Stomach (tissue), 9 donors: ENCODE data around the gene SYVN1. TPM values are rescaled to one million over a fixed set of nuclear protein-coding genes. Genes with fewer than 3 reads are reported as not detected.

Experiments
- DNase-seq, 2 donors: peaks; one replicate each; pipeline versions ENCODE4 v3.0.0 to v3.0.0-alpha.2; 2013 to 2019
- H3K27ac ChIP-seq, 5 donors: fragments of 200-600 bp in 4 of 5; sonication (generic) in 4 of 5; one replicate each; pipeline ENCODE4 v1.5.1; 2013 to 2019; ENCODE audit warnings: mild to moderate bottlenecking in 1 of 5, moderate library complexity in 1 of 5
- H3K27me3 ChIP-seq, 3 donors: fragments of 200-600 bp; sonication (generic); one replicate each; pipeline ENCODE4 v1.5.1; 2017 to 2019; ENCODE audit warnings: mixed run types in 1 of 3
- H3K36me3 ChIP-seq, 4 donors: fragments of 200-600 bp; sonication (generic); 1 replicate in 3 of 4; 2 replicates in 1 of 4; pipeline ENCODE4 v1.5.1; 2016 to 2019
- H3K4me1 ChIP-seq, 4 donors: fragments of 200-600 bp; sonication (generic); one replicate each; pipeline ENCODE4 v1.5.1; 2016 to 2019
- H3K4me3 ChIP-seq, 4 donors: fragments of 200-600 bp; sonication (generic) in 3 of 4; one replicate each; pipeline ENCODE4 v1.5.1; 2016 to 2019; ENCODE audit warnings: mild to moderate bottlenecking in 1 of 4
- H3K9me3 ChIP-seq, 4 donors: fragments of 200-600 bp; sonication (generic); one replicate each; pipeline ENCODE4 v1.5.1; 2016 to 2019
- EP300 ChIP-seq: sonication (generic); formaldehyde crosslinking; IDR thresholded peaks from one replicate; pipeline ENCODE4 v1.6.1; 2017; ENCODE audit warnings: antibody characterized with exemption
- POLR2A ChIP-seq, 4 donors: fragments of 450-650 bp; IDR thresholded peaks; one replicate each; pipeline ENCODE4 v1.6.1; 2016; ENCODE audit warnings: antibody characterized with exemption in 4 of 4, control low read depth in 2 of 4, mild to moderate bottlenecking in 1 of 4, moderate library complexity in 1 of 4
- POLR2AphosphoS5 ChIP-seq, 3 donors: sonication (generic); formaldehyde crosslinking; IDR thresholded peaks; one replicate each; pipeline ENCODE4 v1.6.1; 2016; ENCODE audit warnings: antibody characterized with exemption in 3 of 3
- WGBS, 5 donors: extraction: QIAGEN DNeasy Blood & Tissue Kit in 3 of 5; methylation state at CpG; one replicate each; pipeline versions ENCODE4 v1.1.5 to v1.1.7; 2013 to 2018; 5-methylcytosine and 5-hydroxymethylcytosine counted together
- intact Hi-C: fragments of 100-400 bp; cut with DNase I; formaldehyde crosslinking; loops from one replicate; pipeline ENCODE4 v1.15.1; 2023; ENCODE audit warnings: low total_unique reads
- polyA plus RNA-seq, 3 donors: library from polyadenylated mRNA; stranded (reverse); fragments of 200-250 nt; gene quantifications; one replicate each; pipeline ENCODE4 v1.2.3, GENCODE V29; 2013
- total RNA-seq, 5 donors: library from RNA; depleted of rRNA; stranded (reverse); fragments of >200 nt; gene quantifications; one replicate each; pipeline versions ENCODE4 v1.1.0 to v1.2.3, GENCODE V29; 2014 to 2016
- TF ChIP-seq, protein P1 (sequence below), 7 experiments: fragments of 450-650 bp in 4 of 7; fragments of 200-600 bp in 3 of 7; sonication (generic) in 3 of 7; IDR thresholded peaks; one replicate each; pipeline ENCODE4 v1.5.1; 2016 to 2019; ENCODE audit warnings: antibody characterized with exemption in 7 of 7, control low read depth in 2 of 7, mild to moderate bottlenecking in 1 of 7
- donor health status: healthy with polysubstance abuse.
- donor health status: Bipolar disorder and iron deficiency.
- donor health status: healthy.

The SYVN1 gene
- total and polyA plus RNA-seq, 8 donors: 7.2 to 75.3 (median 28.8) TPM

GRCh38 chr11:65127473-65128181 lies 6.7 kb downstream of the SYVN1 start:
- Histone ChIP-seq H3K4me1 (peaks cover 4 to 44% (median 38%) of the 10 kb centered on the region in 4 donors), H3K27ac (no peak overlapping the region), H3K36me3 (peaks cover 77 to 87% (median 85%) of the 10 kb centered on the region in 4 donors), H3K4me3 (no peak overlapping the region), H3K9me3 (no peaks in the 10 kb centered on the region), H3K27me3 (no peaks in the 10 kb centered on the region)
- no peak for DNase-seq
- no peak for TF ChIP-seq POLR2AphosphoS5 (IDR thresholded peaks at IDR 0.05)
- TF ChIP-seq POLR2A (IDR thresholded peaks at IDR 0.05): no peak
- no peak for TF ChIP-seq EP300
- TF ChIP-seq, protein P1, sequence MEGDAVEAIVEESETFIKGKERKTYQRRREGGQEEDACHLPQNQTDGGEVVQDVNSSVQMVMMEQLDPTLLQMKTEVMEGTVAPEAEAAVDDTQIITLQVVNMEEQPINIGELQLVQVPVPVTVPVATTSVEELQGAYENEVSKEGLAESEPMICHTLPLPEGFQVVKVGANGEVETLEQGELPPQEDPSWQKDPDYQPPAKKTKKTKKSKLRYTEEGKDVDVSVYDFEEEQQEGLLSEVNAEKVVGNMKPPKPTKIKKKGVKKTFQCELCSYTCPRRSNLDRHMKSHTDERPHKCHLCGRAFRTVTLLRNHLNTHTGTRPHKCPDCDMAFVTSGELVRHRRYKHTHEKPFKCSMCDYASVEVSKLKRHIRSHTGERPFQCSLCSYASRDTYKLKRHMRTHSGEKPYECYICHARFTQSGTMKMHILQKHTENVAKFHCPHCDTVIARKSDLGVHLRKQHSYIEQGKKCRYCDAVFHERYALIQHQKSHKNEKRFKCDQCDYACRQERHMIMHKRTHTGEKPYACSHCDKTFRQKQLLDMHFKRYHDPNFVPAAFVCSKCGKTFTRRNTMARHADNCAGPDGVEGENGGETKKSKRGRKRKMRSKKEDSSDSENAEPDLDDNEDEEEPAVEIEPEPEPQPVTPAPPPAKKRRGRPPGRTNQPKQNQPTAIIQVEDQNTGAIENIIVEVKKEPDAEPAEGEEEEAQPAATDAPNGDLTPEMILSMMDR (IDR thresholded peaks at IDR 0.05): no peak
- 70 to 78% (median 72%) methylated on average over 12 of the region's 12 CpGs for WGBS, 5 donors
- intact Hi-C loops: loop anchor here (10.0 kb wide), 1 partner anchor 47 kb away; the partner anchor contains the start of gene SPDYC

GRCh38 chr11:65126624-65127274 lies 7.6 kb downstream of the SYVN1 start:
- no peak overlapping the region for H3K4me3 ChIP-seq
- no peak for TF ChIP-seq POLR2AphosphoS5 (IDR thresholded peaks at IDR 0.05)
- TF ChIP-seq EP300: no peak
- TF ChIP-seq, protein P1 (IDR thresholded peaks at IDR 0.05): no peak
- TF ChIP-seq POLR2A (IDR thresholded peaks at IDR 0.05): no peak
- H3K27me3 ChIP-seq: no peaks in the 10 kb centered on the region
- H3K27ac ChIP-seq: peak overlapping the region in 1 of 5 donors; percentile 20
- intact Hi-C loops: loop anchor here (10.0 kb wide), 1 partner anchor 48 kb away; the partner anchor contains the start of gene SPDYC
- 58 to 71% (median 59%) methylated on average over 6 of the region's 6 CpGs for WGBS, 5 donors
- DNase-seq: no peak
- H3K9me3 ChIP-seq: no peaks in the 10 kb centered on the region
- H3K4me1 ChIP-seq: peaks cover 0 to 39% (median 33%) of the 10 kb centered on the region in 4 donors
- peaks cover 69 to 78% (median 76%) of the 10 kb centered on the region in 4 donors for H3K36me3 ChIP-seq

GRCh38 chr11:65125197-65126056 lies 8.9 kb downstream of the SYVN1 start:
- peaks cover 11 to 44% (median 38%) of the 10 kb centered on the region in 4 donors for H3K4me1 ChIP-seq
- intact Hi-C loops: loop anchor here (10.0 kb wide), 1 partner anchor 49 kb away; the partner anchor contains the start of gene SPDYC
- DNase-seq: no peak
- no peak overlapping the region for H3K4me3 ChIP-seq
- H3K27me3 ChIP-seq: no peaks in the 10 kb centered on the region
- TF ChIP-seq EP300 (no peak), POLR2A (IDR thresholded peaks at IDR 0.05) (no peak), POLR2AphosphoS5 (IDR thresholded peaks at IDR 0.05) (no peak)
- no peaks in the 10 kb centered on the region for H3K9me3 ChIP-seq
- peaks cover 65 to 71% (median 70%) of the 10 kb centered on the region in 4 donors for H3K36me3 ChIP-seq
- WGBS, 5 donors: 77 to 90% (median 85%) methylated on average over 12 of the region's 12 CpGs
- H3K27ac ChIP-seq: no peak overlapping the region

DNA sequence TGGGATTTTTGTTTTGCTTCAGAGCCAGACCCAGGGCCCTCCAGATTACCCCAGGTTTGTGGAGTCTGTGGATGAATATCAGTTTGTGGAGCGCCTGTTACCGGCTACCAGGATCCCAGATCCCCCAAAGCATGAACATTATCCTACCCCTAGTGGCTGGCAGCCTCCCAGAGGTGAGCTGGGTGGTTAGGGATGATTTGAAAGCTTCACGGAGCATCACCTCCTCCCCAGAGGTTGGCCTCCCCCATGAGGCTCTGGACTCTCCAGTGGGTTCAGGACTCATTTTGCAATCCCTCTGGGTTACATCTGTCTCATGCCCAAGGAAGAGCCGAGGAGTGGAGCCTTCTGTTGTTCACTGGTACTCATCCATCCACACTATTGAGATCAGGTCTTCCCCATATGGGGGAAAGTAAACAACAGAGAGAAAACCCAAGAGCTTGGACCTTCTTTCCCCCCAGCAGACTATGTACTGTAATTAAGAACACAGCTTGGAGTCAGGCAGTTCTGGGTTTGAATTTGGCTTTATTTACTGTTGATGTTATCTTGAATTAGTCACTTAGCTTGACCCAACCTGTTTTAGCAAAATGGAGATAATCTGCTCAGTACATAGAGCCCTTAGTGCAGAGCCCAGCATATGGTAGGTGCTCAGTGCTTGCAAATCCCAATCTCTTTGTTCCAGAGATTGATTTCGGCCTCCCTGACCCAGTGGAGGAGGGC lies 9.7 kb downstream of the SYVN1 start:
- no peaks in the 10 kb centered on the region for H3K9me3 ChIP-seq
- 76 to 90% (median 86%) methylated on average over 5 of the region's 5 CpGs for WGBS, 5 donors
- no peak for DNase-seq
- no peak overlapping the region for H3K4me3 ChIP-seq
- peaks cover 65 to 71% (median 70%) of the 10 kb centered on the region in 4 donors for H3K36me3 ChIP-seq
- no peaks in the 10 kb centered on the region for H3K27me3 ChIP-seq
- H3K4me1 ChIP-seq: peaks cover 14 to 52% (median 38%) of the 10 kb centered on the region in 4 donors
- no peak for TF ChIP-seq POLR2AphosphoS5 (IDR thresholded peaks at IDR 0.05)
- TF ChIP-seq POLR2A (IDR thresholded peaks at IDR 0.05): no peak
- TF ChIP-seq, protein P1 (IDR thresholded peaks at IDR 0.05): no peak
- no peak for TF ChIP-seq EP300
- intact Hi-C loops: loop anchor here (10.0 kb wide), 1 partner anchor 50 kb away; the partner anchor contains the start of gene SPDYC
- no peak overlapping the region for H3K27ac ChIP-seq
